Activated CD8-positive, alpha-beta memory T cell treated with anti-CD3 and anti-CD28 coated beads for 36 hours (primary cell): ENCODE measurements around the gene CTNNBL1. TPM values are rescaled to one million over a fixed set of nuclear protein-coding genes. Genes with fewer than 3 reads are reported as not detected.
"Not testable (repeated sequence)": the region's sequence is repeated elsewhere in the genome, so short reads cannot be mapped to it uniquely, and the experiment has no call there.

Experiments
- CTCF ChIA-PET: fragments of 350-600 bp; sonication (Branson Sonifier 250); formaldehyde crosslinking; loops from one replicate; lab custom pipeline; 2021; ENCODE audit warnings: antibody characterized with exemption; lab: Charles Lee
- POLR2A ChIA-PET: fragments of 350-600 bp; sonication (Branson Sonifier 250); formaldehyde crosslinking; loops from one replicate; lab custom pipeline; 2021; ENCODE audit warnings: antibody characterized with exemption; lab: Charles Lee
- total RNA-seq, 2 experiments: library from RNA; stranded (reverse); gene quantifications; one replicate each; pipeline ENCODE4 v1.2.3, GENCODE V29; 2021

The CTNNBL1 gene
- 10 to 100 TPM; 97.6 to 97.8 TPM for total RNA-seq

- CTCF ChIA-PET: interaction anchor here (0.6 kb wide), 1 partner anchor 1658 kb away, joined by 3 read pairs; no protein-coding TSS in a partner anchor
Observed at GRCh38 chr20:37693635-37694626, at the start of gene CTNNBL1. Gene CTNNBL1 (plus strand): TSS chr20:37694030. CDS start chr20:37694123, 93 bp downstream.

GRCh38 chr20:37644605-37645004 is 49.2 kb upstream of the CTNNBL1 start:
- POLR2A ChIA-PET: no interaction called here

More at GRCh38 chr20:37693635-37694626, at the start of gene CTNNBL1:
- POLR2A ChIA-PET: interaction anchor here (0.7 kb wide), 1 partner anchor 71 kb away, joined by 3 read pairs; no protein-coding TSS in a partner anchor

GRCh38 chr20:37647946-37648345 is 45.9 kb upstream of the CTNNBL1 start:
- CTCF ChIA-PET: no interaction called here
- POLR2A ChIA-PET: no interaction called here

More at GRCh38 chr20:37644605-37645004, 49.2 kb upstream of the CTNNBL1 start:
- CTCF ChIA-PET: no interaction called here

GRCh38 chr20:37649017-37649416 is 44.8 kb upstream of the CTNNBL1 start:
- ChIA-PET CTCF (no interaction called here), POLR2A (no interaction called here)

GRCh38 chr20:37649676-37650370 is 44.0 kb upstream of the CTNNBL1 start:
- ChIA-PET POLR2A (no interaction called here), CTCF (no interaction called here)

GRCh38 chr20:37650661-37651060 is 43.2 kb upstream of the CTNNBL1 start:
- CTCF ChIA-PET: no interaction called here
- POLR2A ChIA-PET: no interaction called here

GRCh38 chr20:37651932-37652331 is 41.9 kb upstream of the CTNNBL1 start:
- ChIA-PET CTCF (no interaction called here), POLR2A (no interaction called here)

- POLR2A ChIA-PET: no interaction called here
- CTCF ChIA-PET: no interaction called here
Observed at GRCh38 chr20:37656945-37657344, 36.9 kb upstream of the CTNNBL1 start.

GRCh38 chr20:37657924-37658804 is 35.7 kb upstream of the CTNNBL1 start:
- POLR2A ChIA-PET: no interaction called here
- CTCF ChIA-PET: no interaction called here

GRCh38 chr20:37661519-37661918 is 32.3 kb upstream of the CTNNBL1 start:
- POLR2A ChIA-PET: interaction anchor here (0.9 kb wide), 1 partner anchor 10 kb away, joined by 3 read pairs; no protein-coding TSS in a partner anchor
- CTCF ChIA-PET: no interaction called here

- ChIA-PET POLR2A (no interaction called here), CTCF (no interaction called here)
Observed at GRCh38 chr20:37662308-37662707, 31.5 kb upstream of the CTNNBL1 start.

- POLR2A ChIA-PET, CTCF ChIA-PET: not testable (repeated sequence)
Observed at GRCh38 chr20:37664595-37664994, 29.2 kb upstream of the CTNNBL1 start.

- ChIA-PET POLR2A (no interaction called here), CTCF (no interaction called here)
Observed at GRCh38 chr20:37668166-37668565, 25.7 kb upstream of the CTNNBL1 start.

GRCh38 chr20:37669062-37669772 is 24.6 kb upstream of the CTNNBL1 start:
- ChIA-PET CTCF (no interaction called here), POLR2A (no interaction called here)

GRCh38 chr20:37669773-37670236 is 24.0 kb upstream of the CTNNBL1 start:
- CTCF ChIA-PET: no interaction called here
- POLR2A ChIA-PET: no interaction called here

- CTCF ChIA-PET: no interaction called here
- POLR2A ChIA-PET: no interaction called here
Observed at GRCh38 chr20:37670351-37670791, 23.5 kb upstream of the CTNNBL1 start.

GRCh38 chr20:37672143-37672542 is 21.7 kb upstream of the CTNNBL1 start:
- CTCF ChIA-PET: no interaction called here
- POLR2A ChIA-PET: no interaction called here

- ChIA-PET CTCF (interaction anchor here (0.6 kb wide), 1 partner anchor 14 kb away, joined by 3 read pairs; no protein-coding TSS in a partner anchor), POLR2A (no interaction called here)
Observed at GRCh38 chr20:37673444-37673843, 20.4 kb upstream of the CTNNBL1 start.
